Keratinocyte (primary cell): ENCODE data around the gene COPG2.
"Not testable (repeated sequence)": the region's sequence is repeated elsewhere in the genome, so short reads cannot be mapped to it uniquely, and the experiment has no call there.

Source experiments
- EZH2 ChIP-seq: IDR thresholded peaks from one replicate; pipeline ENCODE4 v1.6.1; 2012; ENCODE audit warnings: inconsistent platforms, mild to moderate bottlenecking, low read length, moderate library complexity
- TF ChIP-seq, protein P1 (sequence below), 3 experiments: IDR thresholded peaks in 1 of 3; conservative IDR thresholded peaks in 1 of 3; optimal IDR thresholded peaks in 1 of 3; 2 replicates in 2 of 3; 3 replicates in 1 of 3; pipeline versions ENCODE3 to v1.5.1; 2011; ENCODE audit warnings: low read length in 3 of 3, mild to moderate bottlenecking in 3 of 3, moderate library complexity in 2 of 3, control low read depth in 1 of 3, inconsistent platforms in 1 of 3; ENCODE audit not compliant: insufficient read depth in 2 of 3; ENCODE audit errors: extremely low read depth in 1 of 3

DNA sequence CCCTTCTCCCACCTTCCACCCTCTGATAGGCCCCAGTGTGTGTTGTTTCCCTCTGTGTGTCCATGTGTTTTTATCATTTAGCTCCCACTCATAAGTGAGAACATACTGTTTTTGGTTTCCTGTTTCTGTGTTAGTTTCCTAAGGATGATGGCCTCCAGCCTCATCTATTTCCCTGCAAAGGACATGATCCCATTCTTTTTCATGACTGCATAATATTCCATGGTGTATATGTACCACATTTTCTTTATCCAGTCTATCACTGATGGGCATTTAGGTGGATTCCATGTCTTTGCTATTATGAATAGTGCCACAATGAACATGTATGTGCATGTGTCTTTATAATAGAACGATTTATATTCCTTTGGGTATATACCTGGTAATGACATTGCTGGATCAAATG is 23.8 kb upstream of the COPG2 start:
- TF ChIP-seq EZH2 = not testable (repeated sequence)
- TF ChIP-seq, protein P1, sequence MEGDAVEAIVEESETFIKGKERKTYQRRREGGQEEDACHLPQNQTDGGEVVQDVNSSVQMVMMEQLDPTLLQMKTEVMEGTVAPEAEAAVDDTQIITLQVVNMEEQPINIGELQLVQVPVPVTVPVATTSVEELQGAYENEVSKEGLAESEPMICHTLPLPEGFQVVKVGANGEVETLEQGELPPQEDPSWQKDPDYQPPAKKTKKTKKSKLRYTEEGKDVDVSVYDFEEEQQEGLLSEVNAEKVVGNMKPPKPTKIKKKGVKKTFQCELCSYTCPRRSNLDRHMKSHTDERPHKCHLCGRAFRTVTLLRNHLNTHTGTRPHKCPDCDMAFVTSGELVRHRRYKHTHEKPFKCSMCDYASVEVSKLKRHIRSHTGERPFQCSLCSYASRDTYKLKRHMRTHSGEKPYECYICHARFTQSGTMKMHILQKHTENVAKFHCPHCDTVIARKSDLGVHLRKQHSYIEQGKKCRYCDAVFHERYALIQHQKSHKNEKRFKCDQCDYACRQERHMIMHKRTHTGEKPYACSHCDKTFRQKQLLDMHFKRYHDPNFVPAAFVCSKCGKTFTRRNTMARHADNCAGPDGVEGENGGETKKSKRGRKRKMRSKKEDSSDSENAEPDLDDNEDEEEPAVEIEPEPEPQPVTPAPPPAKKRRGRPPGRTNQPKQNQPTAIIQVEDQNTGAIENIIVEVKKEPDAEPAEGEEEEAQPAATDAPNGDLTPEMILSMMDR (optimal IDR thresholded peaks at IDR 0.05 in 1 of 3, IDR thresholded peaks at IDR 0.05 in 1 of 3, conservative IDR thresholded peaks at IDR 0.05 in 1 of 3; ENCODE audit: extremely low read depth in 1 of 3, insufficient read depth in 2 of 3, low read length in 3 of 3) = not testable (repeated sequence)
